K562 (cell line): ENCODE results near the gene ZNF557. TPM values are rescaled to one million over a fixed set of nuclear protein-coding genes. Genes with fewer than 3 reads are reported as not detected.

Experiments used
- ATAC-seq: fragments of 200-7000 bp; cut with Tn5 transposase; 3 replicates; pipeline ENCODE4 v1.9.1; 2020; ENCODE audit warnings: moderate library complexity
- BruUV-seq: library from RNA; stranded (reverse); fragments of 400-500 nt; replicated peaks from 2 replicates; lab custom pipeline; 2021; lab: Mats Ljungman, UMichigan
- CTCF ChIA-PET: fragments of 300-600 bp; formaldehyde crosslinking; extraction: SDS; loops from one replicate; lab custom pipeline; 2021; ENCODE audit warnings: low intra/inter-chr PET ratio; lab: Yijun Ruan, JAX
- POLR2A ChIA-PET: fragments of 300-600, 350-650 bp; sonication (Branson Sonifier 250); formaldehyde crosslinking; extraction: SDS; loops from one replicate; lab custom pipeline; 2021; ENCODE audit warnings: antibody characterized with exemption, inconsistent platforms; lab: Yijun Ruan, JAX
- DNase-seq, 4 experiments: peaks; one replicate each; pipeline versions ENCODE4 v3.0.0 to v3.0.0-alpha.2; 2011 to 2018; ENCODE audit warnings: low spot score in 3 of 4, mixed read lengths in 3 of 4; ENCODE audit errors: extremely low read depth in 1 of 4
- FAIRE-seq: peaks from 2 replicates; lab custom pipeline; 2011; peaks lifted over from hg19 to GRCh38; lab: Jason Lieb, UNC
- H2AFZ ChIP-seq: 2 replicates; pipeline ENCODE4 v1.6.0; 2011; ENCODE audit warnings: low read depth, low read length, control low read depth, inconsistent platforms
- H3K27ac ChIP-seq: fragments of 200-600 bp; 3 replicates; pipeline ENCODE4 v1.8.0; 2011; ENCODE audit warnings: low read depth, mild to moderate bottlenecking, control low read depth, inconsistent platforms, low read length, moderate library complexity, mixed read lengths; ENCODE audit errors: extremely low read depth
- H3K27me3 ChIP-seq, 2 experiments: fragments of 300-600 bp in 1 of 2; 2 replicates in 1 of 2; 3 replicates in 1 of 2; pipeline versions ENCODE4 v1.6.0 to v1.8.0; 2011; ENCODE audit warnings: inconsistent platforms in 2 of 2, low read length in 2 of 2, mild to moderate bottlenecking in 1 of 2, mixed read lengths in 1 of 2, moderate library complexity in 1 of 2; ENCODE audit not compliant: control insufficient read depth in 2 of 2, insufficient read depth in 2 of 2
- H3K36me3 ChIP-seq: fragments of 300-600 bp; 3 replicates; pipeline ENCODE4 v1.8.0; 2011; ENCODE audit warnings: mild to moderate bottlenecking, low read length, inconsistent platforms; ENCODE audit not compliant: control insufficient read depth, insufficient read depth
- H3K4me1 ChIP-seq, 2 experiments: fragments of 200-600 bp in 1 of 2; replicated peaks in 1 of 2; 2 replicates in 1 of 2; 3 replicates in 1 of 2; pipeline versions ENCODE4 v1.5.1 to v1.8.0; 2011; ENCODE audit warnings: inconsistent platforms in 2 of 2, low read length in 2 of 2, mild to moderate bottlenecking in 1 of 2, mixed read lengths in 1 of 2, moderate library complexity in 1 of 2; ENCODE audit not compliant: control insufficient read depth in 2 of 2, insufficient read depth in 2 of 2
- H3K4me2 ChIP-seq: 2 replicates; pipeline ENCODE4 v1.6.1; 2011; ENCODE audit warnings: low read length, control low read depth, inconsistent platforms, mixed read lengths; ENCODE audit not compliant: insufficient read depth
- H3K4me3 ChIP-seq: fragments of 200-600 bp; sonication (generic), shearing (Covaris generic); 2 replicates; pipeline ENCODE4 v1.5.1; 2016; ENCODE audit warnings: control low read depth, inconsistent platforms
- H3K79me2 ChIP-seq: fragments of 200-600 bp; 3 replicates; pipeline ENCODE4 v1.8.0; 2011; ENCODE audit warnings: low read length, inconsistent platforms; ENCODE audit not compliant: control insufficient read depth, insufficient read depth
- H3K9ac ChIP-seq, 2 experiments: 2 replicates each; pipeline versions ENCODE4 v1.6.0 to v1.6.1; 2011; ENCODE audit warnings: low read depth in 2 of 2, low read length in 2 of 2, control low read depth in 1 of 2, inconsistent platforms in 1 of 2, mild to moderate bottlenecking in 1 of 2, mixed read lengths in 1 of 2; ENCODE audit not compliant: insufficient read depth in 1 of 2
- H3K9me1 ChIP-seq: one replicate; pipeline ENCODE4 v1.6.0; 2011; ENCODE audit warnings: inconsistent platforms, mild to moderate bottlenecking, low read length, moderate library complexity; ENCODE audit not compliant: control insufficient read depth, insufficient read depth
- H3K9me3 ChIP-seq: replicated peaks from 2 replicates; pipeline ENCODE4 v1.5.1; 2011; ENCODE audit warnings: low read depth, low read length, inconsistent platforms; ENCODE audit not compliant: control insufficient read depth, insufficient read depth
- H4K20me1 ChIP-seq: replicated peaks from 2 replicates; pipeline ENCODE4 v1.6.1; 2011; ENCODE audit warnings: low read length, inconsistent platforms, mixed read lengths; ENCODE audit not compliant: control insufficient read depth, insufficient read depth
- BHLHE40 ChIP-seq: IDR thresholded peaks from 2 replicates; pipeline ENCODE4 v1.6.1; 2011; ENCODE audit warnings: low read length, improper control_type of control experiment
- E2F8 ChIP-seq: fragments of 450-650 bp; IDR thresholded peaks from 2 replicates; pipeline ENCODE4 v1.7.1; 2018; ENCODE audit warnings: mild to moderate bottlenecking, low read depth; ENCODE audit not compliant: partially characterized antibody
- ELK3 ChIP-seq: fragments of 450-650 bp; formaldehyde crosslinking; IDR thresholded peaks from 2 replicates; pipeline ENCODE4 v1.4.0; 2020; ENCODE audit warnings: mild to moderate bottlenecking
- HDAC6 ChIP-seq: IDR thresholded peaks from 2 replicates; pipeline ENCODE4 v1.6.1; 2012; ENCODE audit warnings: low read depth, mild to moderate bottlenecking, control low read depth, inconsistent platforms, low read length, moderate library complexity
- NFIC ChIP-seq: fragments of 450-650 bp; IDR thresholded peaks from 2 replicates; pipeline ENCODE4 v1.6.1; 2017; ENCODE audit warnings: mild to moderate bottlenecking, inconsistent platforms
- NFYB ChIP-seq: IDR thresholded peaks from 2 replicates; pipeline ENCODE4 v1.6.1; 2011; ENCODE audit warnings: mild to moderate bottlenecking, moderate library complexity; ENCODE audit not compliant: insufficient read length; ENCODE audit errors: extremely low read depth
- RBFOX2 ChIP-seq: fragments of 200-400 bp; formaldehyde crosslinking; IDR thresholded peaks from 2 replicates; pipeline ENCODE4 v1.6.1; 2017; ENCODE audit warnings: low read depth, mild to moderate bottlenecking, low read length, moderate library complexity
- RFX7 ChIP-seq: fragments of 250-450 bp; sonication (Bioruptor Pico); IDR thresholded peaks from 2 replicates; pipeline ENCODE4 v1.5.1; 2021; ENCODE audit warnings: mild to moderate bottlenecking
- TBL1XR1 ChIP-seq, 2 experiments: IDR thresholded peaks; 2 replicates each; pipeline ENCODE4 v1.6.1; 2012; ENCODE audit warnings: improper control_type of control experiment in 2 of 2, low read length in 2 of 2, mild to moderate bottlenecking in 1 of 2
- ZBTB1 ChIP-seq: sonication (generic); formaldehyde crosslinking; IDR thresholded peaks from 2 replicates; pipeline ENCODE4 v1.8.1; 2023; ENCODE audit warnings: missing genetic modification reagents, low read depth, mild to moderate bottlenecking, borderline replicate concordance
- ZC3H8 ChIP-seq: fragments of 450-650 bp; IDR thresholded peaks from 2 replicates; pipeline ENCODE4 v1.6.1; 2017
- ZNF384 ChIP-seq: IDR thresholded peaks from 2 replicates; pipeline ENCODE4 v1.6.1; 2012; ENCODE audit warnings: low read depth, low read length, improper control_type of control experiment
- WGBS: fragments of 100-300 bp; shearing (Covaris generic); methylation state at CpG from one replicate; pipeline ENCODE4 v1.1.6; 2016; ENCODE audit warnings: low coverage, mixed read lengths; ENCODE audit not compliant: insufficient coverage; ENCODE audit errors: missing lambda C conversion rate; 5-methylcytosine and 5-hydroxymethylcytosine counted together
- in situ Hi-C: fragments of 300-500 bp; cut with MboI; formaldehyde crosslinking; loops from 4 replicates; pipeline ENCODE4 v1.15.0; 2018; ENCODE audit warnings: inconsistent platforms, mixed read lengths
- intact Hi-C: fragments of 100-400 bp; cut with micrococcal nuclease; formaldehyde crosslinking; loops from 2 replicates; pipeline ENCODE4 v1.14.2; 2022
- polyA plus RNA-seq, 8 experiments: library from polyadenylated mRNA; depleted of rRNA in 4 of 8; stranded (reverse) in 5 of 8; unstranded in 3 of 8; fragments of >200 nt; fragmentation: Nextera tagmentation in 2 of 8; fragmentation: Illumina TruSeq in 1 of 8; extraction: Ambion mirVana in 2 of 8; extraction: Trizol in 1 of 8; gene quantifications; 2 replicates each; pipeline versions ENCODE4 v1.2.1 to v1.2.3, GENCODE V29; 2011 to 2014; ENCODE audit warnings: inconsistent platforms in 1 of 8, missing spikeins in 1 of 8
- total RNA-seq, 7 experiments: library from RNA; depleted of rRNA in 6 of 7; stranded (reverse); fragments of >200 nt in 6 of 7; fragmentation: Illumina TruSeq in 2 of 7; extraction: Trizol in 2 of 7; gene quantifications; 2 replicates each; pipeline versions ENCODE4 v1.2.1 to v1.2.3, GENCODE V29; 2011 to 2021; ENCODE audit warnings: low replicate concordance in 1 of 7

Gene ZNF557
- total and polyA plus RNA-seq, 9 of the 15 experiments (the other 6 are each of a cell fraction or from before 2014, with no cell fraction given), result 2.2 to 6.6 (median 4.4) TPM

GRCh38 chr19:7132054-7132453 is 62.6 kb downstream of the ZNF557 start:
- BruUV-seq, result no TSS peak

GRCh38 chr19:7137120-7137519 is 67.6 kb downstream of the ZNF557 start:
- ChIA-PET POLR2A (interaction anchor here (0.6 kb wide), 1 partner anchor 37 kb away, joined by 3 read pairs; no protein-coding TSS in a partner anchor), CTCF (no interaction called here)
- no peak overlapping the region; the same call in 1 of the 2 replicates for H3K4me2 ChIP-seq
- H3K4me1 ChIP-seq, result no peaks in the 10 kb centered on the region
- ATAC-seq (no peak), DNase-seq (peak in 2 of 4 experiments; percentile 19 to 29), FAIRE-seq (no peak)
- no peak overlapping the region for H3K4me3 ChIP-seq
- H3K36me3 ChIP-seq, result no peaks in the 10 kb centered on the region
- H3K9ac ChIP-seq, result no peak overlapping the region
- no peak overlapping the region for H2AFZ ChIP-seq
- no TSS peak for BruUV-seq
- no peaks in the 10 kb centered on the region for H3K9me1 ChIP-seq
- no peaks in the 10 kb centered on the region; the same call in 1 of the 2 replicates for H4K20me1 ChIP-seq
- in situ Hi-C loops (no loop called here), intact Hi-C loops (no loop called here)
- H3K27me3 ChIP-seq, result peaks cover under 1 to 2% of the 10 kb centered on the region in 2 experiments; a peak in 2 of 5 replicates
- WGBS, result 0% methylated on average over 2 of the region's 2 CpGs
- H3K27ac ChIP-seq, result no peak overlapping the region
- no peaks in the 10 kb centered on the region for H3K9me3 ChIP-seq
- no peaks in the 10 kb centered on the region for H3K79me2 ChIP-seq
- TF ChIP-seq RFX7 (no peak), ZNF384 (peak; percentile 51; the same call in 1 of the 2 replicates), RBFOX2 (no peak), BHLHE40 (no peak), ZBTB1 (CRISPR knock-in tag) (no peak), NFYB (peak; percentile 7), TBL1XR1 (IDR thresholded peaks at IDR 0.05; ENCODE audit: low read length in 2 of 2) (no peak), HDAC6 (no peak), NFIC (0 out of 2 replicates have a peak, but pooled peaks have one; percentile 9), E2F8 (no peak)

More at GRCh38 chr19:7132054-7132453, 62.6 kb downstream of the ZNF557 start:
- POLR2A ChIA-PET, result no interaction called here
- CTCF ChIA-PET, result no interaction called here
- Histone ChIP-seq H3K79me2 (no peaks in the 10 kb centered on the region), H3K9me1 (no peaks in the 10 kb centered on the region), H3K27ac (no peak overlapping the region), H3K27me3 (peaks cover 3 to 7% of the 10 kb centered on the region in 2 experiments; a peak in 2 of 5 replicates), H3K36me3 (no peaks in the 10 kb centered on the region), H3K4me1 (no peaks in the 10 kb centered on the region), H2AFZ (no peak overlapping the region), H3K9me3 (no peaks in the 10 kb centered on the region), H3K9ac (peak overlapping the region in 1 of 2 experiments; percentile 58; a peak in 2 of 4 replicates), H3K4me2 (no peak overlapping the region), H3K4me3 (no peak overlapping the region), H4K20me1 (no peaks in the 10 kb centered on the region; the same call in 1 of the 2 replicates)
- WGBS, result 9% methylated on average over 13 of the region's 16 CpGs
- in situ Hi-C loops (no loop called here), intact Hi-C loops (no loop called here)
- FAIRE-seq (no peak), DNase-seq (no peak), ATAC-seq (no peak)
- TF ChIP-seq ELK3 (CRISPR knock-in tag), result no peak
- no peak for TF ChIP-seq ZC3H8
